ENCODE results near the gene HINT2.
A peak's percentile ranks its signal among the peaks of the same experiment; 100 is the strongest.

The HINT2 gene

DNA sequence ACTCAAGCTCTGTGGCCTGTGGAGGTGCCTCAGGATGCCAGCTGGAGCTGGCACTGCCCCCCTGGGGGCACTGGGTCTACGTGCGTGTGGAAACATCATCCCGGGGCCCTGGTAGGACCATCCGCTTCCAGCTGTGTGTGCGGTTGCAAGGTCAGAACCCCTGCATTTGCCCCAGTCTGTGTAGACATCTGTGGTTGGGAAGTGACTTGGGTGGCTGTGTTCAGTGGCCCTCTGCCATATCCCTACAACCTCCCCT is 26.7 kb upstream of the HINT2 start:
- H3K4me3 ChIP-seq (ENCODE audit: low read depth, low read length) = no peak overlapping the region

DNA sequence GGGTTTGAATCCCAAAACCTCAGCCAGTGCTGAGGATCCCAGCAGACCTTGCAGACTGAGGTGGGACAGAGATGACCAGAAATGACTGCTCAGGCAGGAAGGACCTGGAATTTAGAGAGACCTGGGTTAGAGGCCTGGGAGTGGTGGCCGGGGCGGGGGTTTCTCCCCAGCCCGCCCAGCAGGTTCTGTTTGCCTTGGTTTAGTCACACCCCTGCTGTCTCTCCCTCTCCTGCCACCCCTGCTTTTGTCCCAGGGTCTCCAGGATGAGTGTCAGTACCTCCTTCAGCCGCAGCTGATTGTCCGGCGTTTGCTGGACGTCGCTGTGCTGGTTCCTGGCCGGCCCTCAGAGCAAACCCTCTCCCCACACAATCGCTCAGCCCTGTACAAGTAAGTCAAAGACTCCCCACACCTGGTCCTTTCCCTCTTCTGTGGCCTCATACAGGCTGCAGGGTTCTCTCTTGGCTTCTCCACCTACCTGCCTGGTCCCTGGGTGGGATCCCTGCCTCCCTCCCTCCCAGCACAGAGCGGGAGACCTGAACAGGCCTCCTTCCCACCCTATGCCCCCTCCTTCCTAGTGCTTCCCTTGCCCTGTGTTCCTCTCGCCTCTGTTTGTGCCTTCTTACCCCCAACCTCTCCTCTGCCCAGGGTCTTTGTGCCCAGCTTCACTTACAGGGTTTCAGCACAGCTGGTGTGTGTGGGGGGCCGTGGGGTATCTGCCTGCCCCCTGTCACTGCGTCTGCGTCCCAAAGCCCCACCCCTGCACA is 26.2 kb upstream of the HINT2 start:
- no peak overlapping the region for H3K4me3 ChIP-seq (ENCODE audit: low read depth, low read length)

DNA sequence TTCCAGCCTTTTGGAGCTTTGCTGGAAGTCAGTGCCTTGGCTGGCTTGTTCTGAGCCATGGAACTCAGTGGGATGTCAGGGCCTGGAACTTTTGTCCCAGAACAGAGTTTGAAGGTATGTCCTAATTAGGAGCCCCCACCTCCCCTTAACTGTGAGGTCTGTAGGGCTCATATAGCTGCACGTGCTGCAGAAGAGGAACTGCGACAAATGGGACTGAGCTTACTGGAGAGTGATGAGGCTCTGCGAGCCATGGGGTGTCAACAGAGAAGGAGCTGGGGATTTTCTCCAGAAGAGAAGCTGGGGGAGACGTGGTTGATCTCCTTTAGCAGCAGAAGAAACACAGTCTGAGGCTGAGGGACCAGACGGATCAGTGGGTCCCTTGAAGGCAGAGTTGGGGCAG is 25.1 kb upstream of the HINT2 start:
- no peak overlapping the region for H3K4me3 ChIP-seq (ENCODE audit: low read depth, low read length)

DNA sequence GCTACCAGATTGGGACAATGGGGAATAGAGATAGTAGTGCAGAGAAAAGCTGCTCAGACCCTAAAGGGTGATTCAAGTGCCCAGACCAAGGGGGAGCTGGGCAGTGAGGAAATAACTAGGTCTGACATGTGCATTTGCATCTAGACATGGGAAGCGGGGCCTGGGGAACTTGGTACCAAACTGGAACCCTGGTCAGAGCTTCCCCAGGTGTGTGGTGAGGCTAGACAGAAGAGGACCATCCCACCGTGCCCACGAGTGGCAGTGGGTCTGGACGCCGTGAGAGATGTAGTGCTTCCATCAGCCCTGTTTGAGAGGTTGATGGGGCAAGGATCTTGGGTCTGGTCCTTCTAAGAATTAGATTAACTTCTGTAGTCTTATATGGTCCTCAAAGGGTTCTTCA is 21.8 kb upstream of the HINT2 start:
- no peak overlapping the region for H3K4me3 ChIP-seq (ENCODE audit: low read depth, low read length)

DNA sequence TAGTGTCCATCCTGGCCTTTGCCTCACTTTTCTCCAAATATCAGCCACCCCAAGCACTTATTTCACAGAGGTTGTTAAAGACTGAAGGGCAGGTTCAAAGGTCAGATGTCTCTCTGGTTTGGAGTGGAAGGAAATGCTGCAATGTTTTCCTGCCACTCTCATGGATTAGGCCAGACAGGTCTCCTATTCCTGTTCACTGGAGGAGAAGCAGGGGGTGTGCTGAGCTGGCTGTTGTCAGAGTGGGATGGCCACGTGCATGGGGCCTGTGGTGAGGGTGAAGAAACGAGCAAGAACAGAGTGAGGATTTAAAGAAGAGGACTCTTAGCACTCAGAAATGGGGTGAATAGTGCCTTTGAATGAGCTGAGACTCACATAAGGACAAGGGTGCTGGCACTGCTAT is 20.9 kb upstream of the HINT2 start:
- no peak overlapping the region for H3K4me3 ChIP-seq (ENCODE audit: low read depth, low read length)

DNA sequence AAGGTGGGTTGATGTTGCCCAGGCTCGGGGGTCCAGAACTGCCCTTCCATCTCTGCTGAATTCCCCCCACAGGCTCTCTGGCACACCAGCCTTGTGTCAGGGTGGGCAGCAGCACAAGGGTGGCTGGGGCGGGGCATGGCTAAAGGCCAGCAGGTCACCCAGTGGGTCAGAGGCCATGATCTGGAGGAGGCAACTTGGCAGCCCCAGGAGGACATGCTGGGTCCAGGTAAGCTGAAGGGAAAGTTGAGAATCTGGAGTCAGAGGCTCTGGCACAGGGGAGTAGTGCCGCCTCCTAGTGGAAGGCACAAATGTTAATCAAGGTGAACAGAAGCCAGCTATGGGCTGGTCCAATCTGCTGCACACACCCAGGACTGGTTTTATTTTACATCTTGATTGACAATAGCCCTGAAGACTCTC is 20.4 kb upstream of the HINT2 start:
- no peak overlapping the region for H3K4me3 ChIP-seq (ENCODE audit: low read depth, low read length)

DNA sequence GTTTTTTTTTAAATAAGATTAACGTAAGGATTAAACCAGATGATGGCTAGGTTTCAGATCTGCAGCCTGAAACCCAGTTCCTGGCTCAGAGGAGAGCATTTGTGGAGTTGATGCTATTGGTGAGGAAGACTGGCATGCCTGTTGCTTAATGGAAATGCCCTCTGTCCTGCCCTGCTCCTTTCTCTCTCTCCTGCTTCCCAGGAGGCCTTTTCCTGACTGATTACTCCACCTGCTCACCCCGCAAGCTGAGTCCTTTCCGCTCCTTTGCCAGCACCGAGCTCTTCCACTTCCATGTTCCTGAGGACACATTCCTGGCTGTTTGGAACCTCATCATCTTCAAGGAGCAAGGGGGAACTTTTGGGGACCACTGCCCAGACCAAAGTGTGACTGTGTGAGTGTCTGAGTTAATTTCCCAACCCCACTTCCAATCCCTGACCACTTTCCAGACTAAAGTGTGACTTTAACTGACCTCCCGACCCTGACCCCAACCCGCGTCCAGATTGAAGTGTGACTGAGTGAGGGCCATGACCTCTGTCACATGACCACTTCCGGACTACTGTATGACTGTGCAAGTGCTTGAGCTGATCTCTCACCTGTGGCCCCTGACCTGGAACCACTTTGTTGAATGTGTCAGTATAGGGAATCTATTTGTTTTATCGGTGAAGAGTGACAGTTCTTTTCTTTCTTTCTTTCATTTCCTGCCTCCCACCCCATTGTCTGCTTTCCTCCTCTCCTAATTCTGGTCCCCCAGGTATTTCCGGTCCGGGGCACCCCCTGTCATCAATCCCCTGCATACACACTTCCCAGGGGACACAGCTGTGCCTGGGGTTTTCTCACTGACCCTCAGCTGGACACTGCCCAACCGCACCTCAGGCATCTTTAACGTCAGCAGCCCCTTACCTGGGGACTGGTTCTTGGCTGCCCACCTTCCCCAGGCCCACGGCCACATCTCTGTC is 19.7 kb upstream of the HINT2 start:
- H3K4me3 ChIP-seq (ENCODE audit: low read depth, low read length) = no peak overlapping the region

DNA sequence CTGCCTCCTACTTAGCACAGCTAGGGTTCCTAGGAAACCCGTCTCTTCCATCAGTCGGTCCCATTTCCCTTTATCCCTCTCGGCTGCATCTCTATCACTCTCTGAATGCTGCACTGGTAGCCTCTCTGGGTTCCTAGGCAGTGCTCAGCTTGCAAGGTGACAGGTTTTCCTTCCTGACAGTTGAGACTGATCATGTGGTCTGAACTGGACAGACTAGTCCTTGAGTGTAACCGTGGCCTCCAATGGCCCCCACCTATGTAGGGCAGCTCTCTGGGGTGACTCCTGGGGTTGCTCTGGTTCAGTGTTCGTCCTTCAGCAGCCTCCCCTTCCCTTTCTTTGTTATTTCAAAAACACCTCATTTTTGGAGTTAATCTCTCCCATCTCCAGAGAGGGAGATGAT is 18.0 kb upstream of the HINT2 start:
- no peak overlapping the region for H3K4me3 ChIP-seq (ENCODE audit: low read depth, low read length)

DNA sequence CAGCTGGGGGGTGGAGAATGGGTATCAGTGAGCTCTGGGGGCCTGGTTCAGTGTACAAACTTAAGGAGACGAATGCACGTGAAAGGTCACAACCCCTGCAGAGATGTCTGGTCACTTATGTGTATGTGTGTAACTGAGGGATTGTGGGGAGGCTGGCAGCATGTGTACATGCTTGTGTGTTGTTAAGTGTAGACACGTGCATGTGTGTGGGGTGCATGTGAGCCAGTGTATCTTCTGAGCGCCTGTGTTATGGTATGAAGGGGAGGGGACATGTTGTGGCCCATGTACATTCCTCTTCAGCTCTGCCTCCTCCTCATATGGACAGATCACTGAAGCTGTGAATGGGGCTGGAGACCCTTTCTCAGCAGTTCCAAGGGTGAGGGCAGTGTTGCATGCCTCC is 16.2 kb upstream of the HINT2 start:
- H3K4me3 ChIP-seq (ENCODE audit: low read depth, low read length) = no peak overlapping the region

DNA sequence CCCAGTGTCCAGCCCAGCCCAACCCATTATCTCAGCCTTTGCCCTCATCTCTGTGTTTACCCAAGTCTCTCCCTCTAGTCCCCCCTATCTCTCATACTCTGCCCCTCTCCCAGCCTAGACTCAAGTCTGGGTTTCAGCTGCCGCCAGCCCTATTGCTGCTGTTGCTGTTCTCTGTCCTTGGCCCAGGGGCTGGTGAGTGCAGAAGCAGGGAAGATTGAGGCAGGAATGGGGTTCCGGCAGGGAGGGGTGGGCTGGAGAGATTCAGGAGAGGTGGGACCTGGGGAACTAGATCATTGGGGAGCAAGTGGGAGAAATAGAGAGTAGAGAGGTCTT is 14.9 kb upstream of the HINT2 start:
- H3K4me3 ChIP-seq (ENCODE audit: low read depth, low read length) = peak overlapping the region; percentile 51

DNA sequence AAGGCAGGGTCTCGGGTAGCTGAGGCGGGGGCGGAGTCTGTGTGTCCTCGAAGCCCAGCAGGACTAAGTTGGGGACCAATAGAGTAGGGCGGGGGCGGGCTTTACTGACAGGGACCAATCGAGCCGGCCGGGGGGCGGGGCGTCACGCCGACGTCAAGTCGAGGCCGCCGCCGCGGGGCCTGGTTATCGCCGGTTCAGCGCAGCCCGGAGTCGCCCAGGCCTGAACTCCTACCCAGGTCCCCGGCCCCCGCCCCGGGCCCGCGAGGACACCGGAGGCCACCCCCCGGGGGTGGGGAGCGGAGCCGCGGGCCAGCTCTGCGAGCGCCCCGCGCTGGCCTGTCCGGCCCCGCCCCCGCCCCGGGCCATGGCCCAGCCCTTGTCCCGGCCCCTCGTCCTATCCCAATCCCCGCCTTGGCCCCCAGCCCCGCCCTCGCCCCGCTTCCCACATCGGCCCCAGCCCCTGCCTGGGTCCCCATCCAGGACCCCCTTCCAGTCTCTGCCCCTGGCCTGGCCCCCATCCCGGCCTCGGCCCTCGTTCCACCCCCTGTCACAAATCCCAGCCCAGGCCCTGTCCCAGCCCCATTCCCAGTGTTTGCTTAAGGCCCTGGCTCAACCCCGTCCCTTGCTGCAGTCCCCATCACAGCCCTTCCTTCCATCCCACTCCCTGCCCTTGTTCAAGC is 14.4 kb upstream of the HINT2 start, which contains the start of gene TMEM8B:
Gene TMEM8B (plus strand): TSS at position 145 of the 680 bp plus-strand sequence. CDS start 220 bp downstream, at position 365.
- H3K4me3 ChIP-seq (ENCODE audit: low read depth, low read length) = peak within 1 kb of the TSS; percentile 51

DNA sequence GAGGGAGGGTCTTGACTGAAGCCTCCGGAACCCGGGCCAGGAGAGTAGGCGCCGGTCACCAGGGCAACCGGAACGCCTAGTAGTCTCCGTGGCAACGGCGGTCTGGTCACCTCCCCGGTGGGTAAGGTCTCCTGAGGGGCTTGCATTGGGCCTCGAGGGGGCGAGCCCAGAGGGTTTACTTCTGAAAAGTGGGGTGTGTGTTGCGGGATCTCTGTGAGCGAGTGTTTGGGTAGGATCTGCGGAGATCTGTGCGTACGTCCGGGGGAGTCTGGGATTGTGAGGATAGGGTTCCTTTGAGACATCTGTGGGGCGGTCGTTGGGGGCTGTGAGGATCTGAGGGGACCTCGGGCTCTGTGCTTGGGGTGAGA is 13.9 kb upstream of the HINT2 start, which contains the start of gene FAM221B:
Gene FAM221B (minus strand): TSS at position 17 of the 368 bp plus-strand sequence. CDS start 2,571 bp downstream, outside the sequence.
- peak within 1 kb of the TSS; percentile 51 for H3K4me3 ChIP-seq (ENCODE audit: low read depth, low read length)

DNA sequence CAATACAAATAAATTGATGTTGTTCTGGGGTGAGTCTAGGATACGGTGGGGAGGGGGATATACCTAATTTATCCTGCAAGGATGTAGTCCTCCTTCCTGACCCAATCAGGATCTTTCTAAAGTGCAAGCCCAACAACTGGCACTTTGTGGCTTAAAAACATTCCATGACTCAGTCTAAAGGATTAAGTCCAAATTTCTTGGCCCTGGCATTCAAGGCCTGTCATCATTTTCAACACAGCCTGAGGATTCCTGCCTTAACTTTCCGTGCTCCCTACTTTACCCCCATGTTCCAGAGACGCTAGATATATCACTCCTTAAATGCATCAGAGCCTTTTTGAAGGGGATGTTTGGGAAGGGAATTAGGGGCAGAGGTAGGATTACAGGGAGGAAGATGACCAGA is 12.6 kb upstream of the HINT2 start:
- no peak overlapping the region for H3K4me3 ChIP-seq (ENCODE audit: low read depth, low read length)

DNA sequence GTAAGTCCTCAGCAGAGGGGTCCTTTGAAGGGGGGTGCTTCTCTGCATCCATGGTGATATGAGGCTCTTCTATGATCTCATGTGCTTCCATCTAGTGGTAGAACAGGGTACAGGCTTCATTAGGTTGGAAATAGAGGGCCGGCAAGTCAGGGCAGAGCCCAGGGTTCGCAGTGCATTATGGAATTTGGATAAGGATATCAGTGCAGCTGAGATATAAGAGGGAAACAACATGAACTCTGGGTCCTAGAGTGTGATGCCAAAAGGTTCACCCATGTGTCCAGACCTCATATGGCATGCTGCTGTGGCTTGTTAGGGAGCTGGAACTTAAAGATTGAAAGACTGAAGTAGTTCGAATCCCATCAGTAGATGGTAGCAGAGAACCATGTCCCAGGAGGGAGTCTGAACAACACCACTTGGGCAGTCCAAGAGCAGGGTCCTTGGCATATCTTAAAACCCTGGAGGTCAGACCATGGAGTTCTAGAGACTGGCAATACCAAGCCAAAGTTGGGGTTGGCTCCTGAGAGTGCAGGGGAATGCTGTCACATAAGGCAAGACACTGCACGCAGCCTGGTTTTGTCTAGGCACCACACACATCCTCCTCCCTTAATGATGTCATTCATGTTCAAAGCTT is 11.3 kb upstream of the HINT2 start:
- no peak overlapping the region for H3K4me3 ChIP-seq (ENCODE audit: low read depth, low read length)

DNA sequence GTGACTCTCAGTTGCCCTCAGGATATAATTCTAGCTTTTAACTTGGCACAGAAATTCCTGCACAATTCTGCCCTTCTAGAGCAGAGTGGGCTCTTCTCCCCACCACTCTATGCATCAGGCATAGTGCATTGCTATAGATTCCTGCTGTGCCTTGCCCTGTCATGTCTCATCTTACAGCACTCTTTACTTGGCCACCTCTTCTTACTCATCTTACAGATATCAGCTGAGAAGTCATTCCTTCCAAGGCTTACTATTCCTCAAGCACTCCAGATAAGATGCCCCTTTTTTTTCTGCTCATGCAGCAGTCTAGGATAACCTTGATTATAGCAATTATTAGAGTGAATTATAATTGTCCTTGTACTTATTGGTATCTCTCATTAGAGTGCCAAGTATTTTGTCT is 8.1 kb upstream of the HINT2 start:
- no peak overlapping the region for H3K4me3 ChIP-seq (ENCODE audit: low read depth, low read length)

DNA sequence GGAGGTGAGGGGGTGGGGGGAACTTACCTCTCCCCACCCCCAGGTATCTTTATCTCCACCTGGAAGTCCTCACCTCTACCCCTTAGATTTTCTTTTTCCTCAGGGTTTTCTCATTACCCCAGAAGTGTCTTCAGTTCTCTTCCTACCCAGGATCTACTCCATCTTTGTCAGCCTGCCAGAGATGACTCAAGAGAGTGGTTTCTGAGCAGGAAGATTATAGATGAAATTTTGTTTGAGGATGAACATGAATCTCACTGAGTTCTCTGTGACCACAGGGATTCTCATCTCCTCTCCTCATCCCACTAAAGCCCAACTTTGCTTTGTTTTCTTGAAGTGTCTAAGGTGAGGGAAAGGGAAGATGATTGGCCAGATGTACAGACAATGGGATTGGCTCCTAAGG is 5.2 kb upstream of the HINT2 start:
- H3K4me3 ChIP-seq (ENCODE audit: low read depth, low read length) = no peak overlapping the region

DNA sequence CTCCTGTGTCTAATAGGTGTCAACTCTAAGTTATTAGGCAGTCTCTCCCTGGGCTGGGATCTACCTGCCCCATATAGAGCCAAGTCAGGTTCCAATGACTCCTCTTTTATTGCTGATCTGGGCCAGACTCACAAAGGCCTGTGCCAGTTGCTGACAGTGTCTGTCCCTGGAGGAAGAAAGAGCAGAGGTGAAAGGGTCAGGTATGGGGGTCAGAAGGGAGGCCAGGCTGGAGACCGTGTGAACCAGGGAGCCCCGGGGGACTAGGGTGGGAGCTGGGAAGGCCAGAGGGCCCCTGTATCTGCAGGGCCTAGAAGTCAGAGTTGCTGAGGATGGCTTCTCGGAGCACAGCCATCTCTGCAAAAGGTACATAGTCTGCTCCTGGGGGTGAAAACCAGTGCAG is 3.5 kb upstream of the HINT2 start:
- no peak overlapping the region for H3K4me3 ChIP-seq (ENCODE audit: low read depth, low read length)

DNA sequence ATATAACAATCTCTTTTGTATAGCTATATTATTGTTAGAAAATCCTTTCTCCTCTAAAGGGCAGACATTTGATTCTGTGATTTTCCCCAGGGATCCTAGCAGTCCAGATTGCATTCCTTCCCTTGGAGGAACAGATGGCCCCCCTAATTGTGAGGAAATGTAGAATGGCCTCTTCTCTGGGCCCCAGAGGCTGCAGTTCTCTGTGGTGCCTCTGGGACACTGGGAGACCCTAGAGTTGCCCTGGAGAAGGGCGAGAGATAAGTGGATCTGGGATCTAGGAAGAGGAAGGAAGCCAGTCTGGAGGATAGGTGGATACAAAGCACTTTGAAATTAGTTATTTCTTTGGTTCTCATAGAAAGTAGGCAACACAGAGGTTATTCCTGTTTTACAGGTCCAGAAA is 1.9 kb upstream of the HINT2 start:
- no peak overlapping the region for H3K4me3 ChIP-seq (ENCODE audit: low read depth, low read length)

DNA sequence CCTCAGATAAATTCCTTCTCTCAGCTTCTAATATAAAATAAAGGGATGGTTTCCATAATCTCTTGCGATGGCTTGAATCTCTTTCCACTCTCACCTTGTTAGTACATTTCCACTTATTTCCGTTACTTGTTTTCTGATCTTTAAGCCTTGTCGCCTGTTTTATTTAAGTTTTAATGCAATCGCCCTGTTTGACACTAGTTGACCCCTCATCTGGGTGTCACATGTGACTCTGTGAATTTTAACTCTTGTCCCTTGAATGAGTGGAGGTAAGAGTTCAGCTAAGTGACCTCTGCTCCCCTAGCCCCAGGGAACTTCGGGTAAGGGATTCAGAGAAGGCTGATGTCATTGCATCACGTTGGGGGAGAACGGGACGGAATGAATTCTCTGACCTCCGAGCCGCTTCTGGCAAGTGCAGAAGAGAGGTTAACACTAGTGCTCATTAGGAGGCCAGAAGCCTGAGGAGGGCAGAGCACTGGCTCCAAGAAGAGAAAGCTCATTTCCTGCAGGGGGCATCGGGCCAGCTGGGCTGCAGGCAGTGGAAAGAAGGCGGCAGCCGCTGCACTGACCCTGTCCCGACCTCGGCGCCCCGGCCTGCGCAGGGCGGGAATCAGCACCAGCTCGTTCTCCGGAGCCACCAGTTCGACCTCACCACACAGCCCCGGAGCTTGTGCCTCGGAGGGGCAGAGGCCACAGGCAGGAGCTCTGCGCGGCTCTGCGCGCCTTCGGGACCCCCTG is 569 bp downstream of the HINT2 start:
- peak overlapping the region; percentile 82 for H3K4me3 ChIP-seq (ENCODE audit: low read depth, low read length)

DNA sequence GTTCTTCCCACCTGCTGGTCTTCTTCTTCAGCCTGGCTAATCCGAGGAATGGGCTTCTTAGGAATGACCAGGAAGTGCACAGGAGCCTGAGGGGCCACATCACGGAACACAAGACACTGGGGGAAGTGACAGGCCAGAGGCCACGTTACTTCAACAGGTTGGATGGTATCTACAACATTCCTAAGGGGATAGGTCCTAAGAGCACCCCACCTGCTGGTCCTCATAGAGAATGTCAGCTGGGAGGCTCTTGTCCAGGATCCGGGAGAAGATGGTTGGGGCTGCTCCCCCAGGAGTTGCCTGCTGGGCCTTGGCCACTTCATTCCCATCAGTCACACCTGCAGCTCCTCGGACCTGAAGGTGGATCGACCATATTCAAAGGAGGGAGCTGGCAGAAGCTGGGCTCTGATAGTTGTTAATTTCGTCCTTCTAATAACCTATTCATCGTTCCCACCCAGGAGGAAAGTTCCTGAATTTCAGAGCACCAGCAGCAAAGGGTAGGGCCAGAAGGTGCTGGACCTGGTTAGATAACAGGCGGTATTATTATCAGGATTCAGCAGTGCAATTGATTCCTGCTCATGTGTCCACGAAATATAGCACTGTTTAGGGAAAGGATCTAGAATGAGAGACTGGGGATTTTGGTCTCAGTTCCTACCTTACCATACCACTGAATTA is 1.3 kb downstream of the HINT2 start:
- no peak overlapping the region for H3K4me3 ChIP-seq (ENCODE audit: low read depth, low read length)

Measured in iPS-11a (cell line).